ENCODE results near the gene MARCHF11.

- no peak for TF ChIP-seq POLR2A (IDR thresholded peaks at IDR 0.05)
- no peak for TF ChIP-seq CTCF (IDR thresholded peaks at IDR 0.05)
Measured at GRCh38 chr5:16018970-16019369, 160.6 kb downstream of the MARCHF11 start.

Data from right lobe of liver (tissue), 4 donors.